Measurements from ENCODE around the gene XAF1.
"Not testable (repeated sequence)": the region's sequence is repeated elsewhere in the genome, so short reads cannot be mapped to it uniquely, and the experiment has no call there.

XAF1 gene

GRCh38 chr17:6755281-6755680 lies 565 bp upstream of the XAF1 start:
- no peak for DNase-seq

GRCh38 chr17:6756425-6757031 lies 682 bp downstream of the XAF1 start:
- DNase-seq, result no peak

DNA sequence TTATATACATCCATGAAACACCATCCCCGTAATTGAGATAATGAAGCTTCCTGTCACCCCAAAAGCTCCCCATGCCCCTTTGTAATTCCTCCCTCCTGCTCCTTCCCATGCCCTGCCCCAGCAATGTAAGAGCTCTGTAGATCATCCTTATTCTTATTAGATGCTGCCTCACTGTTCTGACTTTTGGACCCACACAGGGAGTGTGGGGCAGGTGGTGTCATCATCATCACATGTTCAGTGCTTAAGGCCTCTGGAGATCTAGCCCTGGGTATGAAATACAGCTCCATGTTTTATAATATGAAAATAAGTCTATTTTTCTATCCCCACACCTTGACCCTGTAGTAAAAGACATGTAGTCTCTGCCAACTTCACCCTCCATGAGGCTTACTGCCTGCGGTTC lies 1.9 kb downstream of the XAF1 start:
- DNase-seq, result no peak

- DNase-seq, result no peak
Observed at GRCh38 chr17:6761779-6762178, 5.9 kb downstream of the XAF1 start.

GRCh38 chr17:6768447-6768846 lies 12.6 kb downstream of the XAF1 start:
- no peak for DNase-seq

DNA sequence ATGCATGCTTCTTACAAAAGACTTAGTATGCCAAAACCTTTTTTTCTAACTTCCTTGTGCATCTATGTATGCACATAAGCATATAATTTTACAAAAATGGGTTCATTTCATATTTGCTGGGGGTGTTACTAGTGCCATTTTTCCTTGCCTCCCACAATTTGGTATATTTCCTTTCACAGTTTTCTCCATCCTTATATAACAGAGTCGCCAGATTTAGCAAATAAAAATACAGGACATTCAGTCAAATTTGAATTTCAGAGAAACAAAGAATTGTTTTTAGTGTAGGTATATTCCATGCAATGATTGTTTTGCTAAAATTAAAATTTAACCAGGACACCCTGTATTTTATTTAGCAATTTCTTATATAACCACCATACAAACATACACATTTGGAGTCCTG lies 16.2 kb downstream of the XAF1 start:
- no peak for DNase-seq

DNA sequence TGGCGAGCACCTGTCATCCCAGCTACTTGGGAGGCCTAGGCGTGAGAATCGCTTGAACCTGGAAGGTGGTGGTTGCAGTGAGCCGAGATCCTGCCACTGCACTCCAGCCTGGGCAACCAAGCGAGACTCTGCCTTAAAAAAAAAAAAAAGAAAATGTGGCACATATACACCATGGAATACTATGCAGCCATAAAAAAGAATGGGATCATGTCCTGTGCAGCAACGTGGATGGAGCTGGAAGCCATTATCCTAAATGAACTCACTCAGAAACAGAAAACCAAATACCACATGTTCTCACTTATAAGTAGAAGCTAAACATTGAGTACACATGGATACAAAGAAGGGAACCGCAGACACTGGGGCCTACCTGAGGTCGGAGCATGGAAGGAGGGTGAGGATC lies 19.1 kb downstream of the XAF1 start:
- DNase-seq, result not testable (repeated sequence)

DNA sequence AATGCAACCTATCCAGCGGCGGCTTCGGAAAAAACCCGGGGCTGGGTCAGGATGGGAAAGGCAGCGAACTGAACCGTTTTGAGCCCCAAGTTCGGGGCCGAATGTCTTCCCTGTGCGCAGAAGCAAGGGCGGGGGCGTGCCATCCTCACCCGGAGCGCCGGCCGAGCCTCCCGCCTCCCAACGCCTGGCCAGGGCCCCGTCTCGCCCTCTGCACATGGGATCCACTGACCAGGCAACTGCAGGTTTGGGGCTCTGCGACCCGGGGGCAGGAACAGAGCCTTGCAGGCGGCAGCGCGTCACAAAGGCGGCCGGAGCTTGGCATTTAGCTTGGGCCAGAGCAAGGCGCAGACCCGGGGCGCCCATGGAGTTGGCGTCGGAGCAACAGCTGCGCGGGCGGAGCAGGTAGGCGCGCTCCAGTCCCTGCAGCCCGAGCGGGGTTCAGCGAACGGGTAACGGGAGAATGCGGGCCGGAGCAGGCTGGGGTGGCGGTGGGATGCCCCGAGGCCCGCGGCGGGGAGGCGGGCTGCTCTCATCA lies 20.1 kb downstream of the XAF1 start, which contains the start of gene FBXO39:
Gene FBXO39 (plus strand): TSS at position 345 of the 535 bp plus-strand sequence. CDS start 3,654 bp downstream, outside the sequence.
- DNase-seq, result no peak

DNA sequence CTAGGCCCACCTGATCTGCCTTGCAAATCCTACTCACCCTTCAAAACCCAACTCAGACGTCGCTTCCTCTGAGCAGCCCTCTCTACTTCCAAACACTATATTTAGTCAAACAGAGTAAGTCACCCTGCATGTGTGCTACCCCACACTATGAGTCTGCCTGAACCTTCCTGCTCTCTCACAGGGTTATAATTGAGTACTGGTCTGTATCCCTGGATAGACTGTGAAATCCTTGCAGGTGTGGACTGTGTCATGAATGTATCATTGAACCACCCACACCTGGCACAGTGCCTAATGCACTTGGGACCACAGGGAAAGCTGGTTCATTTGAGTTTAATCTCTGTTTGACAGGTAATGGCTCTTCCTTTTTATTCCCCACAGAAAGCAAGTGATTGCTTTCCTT lies 23.6 kb downstream of the XAF1 start:
- DNase-seq, result no peak

- DNase-seq, result no peak
Observed at GRCh38 chr17:6780001-6780400, 24.2 kb downstream of the XAF1 start.

DNA sequence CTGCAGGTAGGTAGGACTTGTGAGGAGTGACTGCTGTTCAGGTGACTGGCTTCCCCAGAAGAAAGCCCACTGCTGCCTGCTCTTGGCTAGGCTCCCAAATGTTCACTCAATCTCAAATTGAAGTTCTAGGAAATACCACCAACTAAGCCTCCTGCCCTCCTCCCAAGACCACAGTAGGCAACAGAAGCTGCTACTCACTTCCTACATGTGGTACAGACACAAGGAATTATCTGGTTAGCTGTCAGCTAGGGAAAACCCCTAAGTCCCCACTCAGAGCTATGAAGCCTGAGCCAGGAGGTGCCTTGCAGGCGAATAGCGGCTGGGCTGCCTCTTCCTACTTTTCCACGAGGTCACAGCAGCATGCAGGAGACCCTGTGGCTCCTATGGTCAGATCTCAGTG lies 25.0 kb downstream of the XAF1 start:
- no peak for DNase-seq

- no peak for DNase-seq
Observed at GRCh38 chr17:6782244-6782643, 26.4 kb downstream of the XAF1 start.

- DNase-seq, result no peak
Observed at GRCh38 chr17:6786618-6787017, 30.8 kb downstream of the XAF1 start.

- no peak for DNase-seq
Observed at GRCh38 chr17:6787081-6787693, 31.3 kb downstream of the XAF1 start.

DNA sequence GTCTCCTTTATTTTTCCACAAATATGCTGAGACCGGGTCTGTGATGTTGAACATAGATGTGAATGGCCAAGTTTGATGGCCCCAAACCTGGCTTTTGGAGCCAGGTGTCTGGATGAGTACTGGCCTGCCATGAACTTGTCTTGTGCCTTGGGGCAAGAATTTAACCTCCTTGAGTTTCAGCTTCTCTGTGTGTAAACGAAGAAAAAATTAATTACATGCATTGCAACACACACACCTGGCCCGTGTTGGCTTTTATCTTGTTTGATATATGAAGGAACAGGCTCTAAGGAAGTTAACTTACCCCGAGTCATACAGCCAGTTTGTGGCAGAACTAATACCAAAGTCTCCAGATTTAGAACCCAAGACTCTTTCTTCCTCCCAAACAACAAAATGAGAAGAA lies 33.3 kb downstream of the XAF1 start:
- no peak for DNase-seq

DNA sequence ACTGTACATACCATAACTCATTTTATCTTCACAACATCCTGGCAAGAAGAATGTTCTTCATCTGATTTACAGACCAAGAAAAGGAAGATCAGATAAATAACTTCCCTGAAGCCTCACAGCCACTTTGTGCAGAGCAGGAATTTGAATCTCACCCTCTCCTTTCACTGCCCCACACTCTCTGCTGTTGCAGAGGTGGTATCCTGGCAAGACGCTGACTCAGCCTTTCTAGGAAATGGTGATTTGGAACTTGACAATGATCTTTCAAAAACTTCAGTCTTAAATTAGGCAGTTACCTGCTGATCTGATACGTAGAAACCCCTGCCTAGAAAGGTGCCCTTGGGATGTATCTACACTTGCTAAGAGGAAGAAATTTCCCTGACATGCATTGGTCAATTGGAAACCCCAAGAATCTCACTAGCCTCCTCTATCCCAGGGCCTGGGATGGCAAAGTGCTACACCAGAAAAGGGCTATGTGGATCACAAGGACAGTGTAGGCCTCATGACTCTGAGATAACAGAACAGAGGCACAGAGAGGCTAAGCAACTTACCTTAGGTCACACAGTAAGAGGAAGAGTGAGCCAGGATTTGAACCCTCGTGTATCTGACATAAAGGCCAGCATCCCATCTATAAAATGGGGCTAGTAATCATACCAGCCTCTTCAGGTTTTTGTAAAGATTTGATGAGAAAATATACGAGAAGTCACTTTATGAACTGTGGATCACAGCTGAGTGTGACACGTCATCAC lies 38.1 kb downstream of the XAF1 start:
- no peak for DNase-seq

DNA sequence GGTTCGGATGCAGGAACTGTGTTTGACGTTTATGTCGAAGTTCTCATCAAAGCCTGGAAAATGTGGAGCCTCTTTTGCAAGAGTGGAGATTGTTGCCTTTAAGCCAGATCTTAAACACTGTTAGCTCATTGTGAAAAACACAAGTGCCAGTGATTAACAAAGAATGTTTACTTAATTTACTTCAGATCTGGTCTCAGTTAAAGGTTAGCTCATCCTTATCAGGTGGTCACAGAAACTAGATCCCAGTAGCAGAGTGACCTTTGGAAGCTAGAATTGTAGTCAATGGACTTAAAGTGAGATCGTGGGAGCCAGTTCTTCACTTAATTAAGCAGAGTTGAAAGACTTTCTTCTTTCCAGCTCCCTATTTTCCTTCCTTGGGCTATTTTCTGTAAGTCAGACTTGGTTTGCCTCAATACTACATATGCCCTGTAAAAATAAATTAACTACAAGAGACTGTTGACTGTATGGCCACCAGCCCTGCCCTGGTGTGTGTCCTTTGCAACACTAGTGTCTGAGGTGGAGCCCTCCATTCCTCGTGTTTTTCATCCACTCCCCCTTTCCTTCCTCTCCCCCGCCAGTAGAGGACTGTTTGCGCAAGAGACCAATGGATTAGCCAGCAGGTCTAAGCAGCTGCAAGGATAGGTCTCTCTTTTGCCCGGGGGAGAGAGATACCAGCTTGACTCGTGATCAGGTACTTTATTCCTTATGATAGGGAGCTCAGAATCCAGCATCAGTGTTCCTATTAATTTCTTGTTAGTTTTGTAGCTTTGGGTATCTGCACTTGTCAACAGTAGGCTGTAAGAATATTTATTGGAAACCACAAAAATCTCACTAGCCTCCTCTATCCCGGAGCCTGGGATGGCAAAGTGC lies 40.4 kb downstream of the XAF1 start:
- DNase-seq, result no peak

DNA sequence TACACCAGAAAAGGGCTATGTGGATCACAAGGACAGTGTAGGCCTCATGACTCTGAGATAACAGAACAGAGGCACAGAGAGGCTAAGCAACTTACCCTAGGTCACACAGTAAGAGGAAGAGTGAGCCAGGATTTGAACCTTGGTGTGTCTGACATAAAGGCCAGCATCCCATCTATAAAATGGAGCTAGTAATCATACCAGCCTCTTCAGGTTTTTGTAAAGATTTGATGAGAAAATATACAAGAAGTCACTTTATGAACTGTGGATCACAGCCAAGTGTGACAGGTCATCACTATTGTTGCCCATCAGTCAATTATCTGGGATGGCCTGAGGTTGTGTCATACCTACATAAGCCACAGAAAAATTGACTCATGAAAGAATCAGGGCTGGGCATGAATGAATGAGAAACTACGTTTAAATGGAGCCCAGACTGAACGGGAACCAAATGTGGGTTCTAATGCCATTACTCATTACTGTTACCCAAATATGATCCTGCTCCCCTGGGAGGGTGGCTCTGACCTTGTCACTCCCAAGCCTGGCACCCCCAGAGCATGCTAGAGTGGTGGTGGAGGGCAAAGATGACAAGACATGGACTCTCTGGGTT lies 41.1 kb downstream of the XAF1 start:
- no peak for DNase-seq

- DNase-seq, result no peak
Observed at GRCh38 chr17:6797718-6798351, 42.0 kb downstream of the XAF1 start.

DNA sequence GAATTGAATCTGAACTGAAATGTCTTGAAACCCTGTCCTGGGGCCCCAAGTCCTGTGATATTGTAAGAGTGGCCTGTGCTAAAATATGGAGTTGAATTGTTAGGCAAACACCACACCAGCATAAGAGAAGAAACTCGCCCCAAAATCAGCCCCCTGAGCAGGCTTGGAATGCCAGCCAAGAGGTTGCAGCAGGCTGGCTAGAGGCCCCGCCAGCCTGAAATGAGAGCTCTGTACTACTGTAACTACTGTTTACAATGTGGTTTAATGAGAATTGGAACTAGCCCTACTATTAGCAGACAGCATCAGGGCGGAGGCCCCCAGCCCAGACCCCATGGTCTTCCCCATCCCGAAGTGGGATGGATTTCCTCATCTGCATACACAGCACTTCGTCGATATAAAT lies 43.9 kb downstream of the XAF1 start:
- no peak for DNase-seq

DNA sequence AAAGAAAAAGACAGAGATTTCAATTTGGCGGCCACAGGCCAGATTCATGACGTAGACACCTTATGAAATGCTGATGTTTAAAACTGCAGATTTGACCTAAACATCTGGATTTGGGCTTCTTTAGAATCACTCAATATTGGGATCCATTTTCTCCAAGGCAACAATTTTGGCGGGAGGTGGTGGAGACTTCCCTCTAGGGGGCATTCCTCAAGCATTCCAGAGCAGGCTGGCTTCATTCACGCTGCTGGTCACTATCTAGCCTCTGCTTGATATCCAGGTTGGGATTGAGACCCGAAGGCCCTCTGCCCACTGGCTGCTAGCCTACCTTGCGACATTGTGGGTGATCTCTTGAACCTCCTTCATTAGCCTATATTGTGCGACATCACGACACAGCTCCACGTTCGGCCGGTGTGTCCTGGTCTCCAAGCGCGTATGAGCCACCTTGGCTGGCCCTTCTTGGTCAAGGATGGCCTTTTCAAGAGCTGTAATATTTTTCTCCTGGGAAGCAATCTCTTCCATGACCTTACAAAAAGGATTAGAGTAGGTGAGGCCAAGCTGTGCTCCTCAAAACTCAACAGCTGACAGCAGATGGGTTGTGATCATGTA lies 44.7 kb downstream of the XAF1 start:
- peak; percentile 17 for DNase-seq

DNA sequence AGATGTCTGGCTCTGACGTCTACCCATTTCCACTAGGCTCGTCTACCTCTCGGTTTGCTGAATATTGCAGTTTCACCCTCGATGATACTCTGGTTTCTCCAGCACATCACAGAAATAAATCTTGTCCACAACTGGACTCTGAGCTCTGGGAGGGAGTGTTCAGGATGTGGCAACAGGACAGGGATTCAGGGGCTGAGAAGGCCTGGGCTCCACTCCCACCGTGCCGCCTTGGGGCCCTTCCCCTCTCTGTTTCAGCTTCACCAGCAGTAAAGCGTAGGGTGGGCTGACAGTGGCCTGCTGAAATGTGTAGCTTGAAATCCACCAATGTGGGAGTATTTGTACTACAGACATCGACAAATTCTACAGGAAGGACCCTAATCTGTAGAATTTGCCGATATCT lies 55.7 kb downstream of the XAF1 start:
- no peak for DNase-seq

Measured in 8988T (cell line).